SH-SY5Y (cell line): ENCODE results near the gene TREX2.

Experiments
- GATA2 ChIP-seq: IDR thresholded peaks from 2 replicates; pipeline ENCODE4 v1.6.1; 2011; ENCODE audit warnings: mild to moderate bottlenecking, low read depth, low read length
- GATA3 ChIP-seq: IDR thresholded peaks from 2 replicates; pipeline ENCODE4 v1.6.1; 2011; ENCODE audit warnings: low read depth, mild to moderate bottlenecking, low read length, moderate library complexity

DNA sequence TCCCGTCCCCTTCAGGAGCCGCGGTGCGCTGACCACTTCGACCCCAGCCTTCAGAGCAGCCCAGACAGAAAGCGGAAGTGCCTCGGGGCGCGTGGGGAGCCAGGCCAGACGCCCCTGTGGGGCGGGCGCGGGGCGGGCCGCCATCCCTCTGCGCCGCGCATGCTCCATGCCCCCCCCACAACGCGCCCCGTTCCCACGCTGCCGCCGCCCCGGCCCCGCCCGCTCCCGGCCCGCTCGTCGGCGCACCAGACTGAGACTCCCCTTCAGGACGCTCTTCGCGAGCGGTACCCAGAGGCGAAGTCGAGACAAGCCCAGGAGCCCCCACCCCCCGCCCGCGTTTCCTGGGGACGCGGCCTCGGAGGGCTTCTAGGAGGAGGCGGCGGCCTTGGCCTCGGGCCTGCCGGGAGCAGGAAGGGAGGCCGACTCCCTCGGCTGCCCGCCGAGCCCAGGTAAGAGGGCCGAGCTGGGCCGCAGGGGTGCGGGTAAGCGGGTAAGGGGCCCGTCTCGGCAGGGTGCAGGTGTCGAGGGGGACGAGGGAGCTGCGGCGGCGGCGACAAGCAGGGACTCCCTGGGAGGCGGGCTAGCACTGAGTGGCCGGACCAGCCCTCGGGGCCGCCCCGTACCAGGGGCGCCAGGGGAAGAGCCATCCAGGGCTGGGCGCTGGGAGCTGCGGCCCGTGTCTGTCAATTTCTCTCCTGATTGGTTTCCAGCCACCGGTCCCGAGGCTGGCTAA, 34.4 kb downstream of the TREX2 start, which contains the start of gene ZFP92:
- no peak for TF ChIP-seq GATA3
- no peak for TF ChIP-seq GATA2
